Loucy (cell line): Measurements from ENCODE around the gene POLA1.

Experiments used
- H2AFZ ChIP-seq: fragments of 200-600 bp; sonication (generic); 2 replicates; pipeline ENCODE4 v1.6.0; 2016; ENCODE audit warnings: antibody characterized with exemption, mild to moderate bottlenecking, low read length, moderate library complexity
- H3F3A ChIP-seq: fragments of 200-600 bp; 2 replicates; pipeline ENCODE4 v1.6.0; 2016; ENCODE audit warnings: antibody characterized with exemption, low read depth, mild to moderate bottlenecking
- H3K27me3 ChIP-seq: fragments of 200-600 bp; sonication (generic); 2 replicates; pipeline ENCODE4 v1.6.1; 2014; ENCODE audit warnings: low read length, mild to moderate bottlenecking; ENCODE audit not compliant: insufficient read depth, poor library complexity, severe bottlenecking
- H3K36me3 ChIP-seq: fragments of 200-600 bp; sonication (generic); 2 replicates; pipeline ENCODE4 v1.6.1; 2016; ENCODE audit warnings: low read length; ENCODE audit not compliant: insufficient read depth
- H3K4me1 ChIP-seq: fragments of 200-600 bp; sonication (generic); 2 replicates; pipeline ENCODE4 v1.5.1; 2014; ENCODE audit warnings: low read length, mild to moderate bottlenecking; ENCODE audit not compliant: insufficient read depth, poor library complexity, severe bottlenecking
- H3K4me2 ChIP-seq: fragments of 200-600 bp; sonication (generic); 2 replicates; pipeline ENCODE4 v1.6.0; 2014; ENCODE audit warnings: antibody characterized with exemption, low read length, low read depth, mild to moderate bottlenecking; ENCODE audit not compliant: poor library complexity, severe bottlenecking
- H3K4me3 ChIP-seq: fragments of 200-600 bp; sonication (generic); 2 replicates; pipeline ENCODE4 v1.5.1; 2014; ENCODE audit warnings: low read length, mild to moderate bottlenecking, mixed read lengths; ENCODE audit not compliant: poor library complexity, severe bottlenecking
- H3K79me2 ChIP-seq: fragments of 200-600 bp; sonication (generic); 2 replicates; pipeline ENCODE4 v1.6.1; 2014; ENCODE audit warnings: low read length; ENCODE audit not compliant: insufficient read depth
- H3K9ac ChIP-seq: fragments of 200-600 bp; sonication (generic); 2 replicates; pipeline ENCODE4 v1.6.0; 2014; ENCODE audit warnings: mild to moderate bottlenecking, low read depth, low read length, moderate library complexity; ENCODE audit not compliant: poor library complexity, severe bottlenecking
- H3K9me2 ChIP-seq: fragments of 200-600 bp; sonication (generic); replicated peaks from 2 replicates; pipeline ENCODE4 v1.6.1; 2016; ENCODE audit warnings: low read depth, low read length, mixed read lengths
- H3K9me3 ChIP-seq: fragments of 200-600 bp; sonication (generic); 2 replicates; pipeline ENCODE4 v1.6.1; 2014; ENCODE audit warnings: mild to moderate bottlenecking, antibody characterized with exemption, low read length, low read depth; ENCODE audit not compliant: insufficient read depth
- H4K20me1 ChIP-seq: fragments of 200-600 bp; sonication (generic); 2 replicates; pipeline ENCODE4 v1.6.0; 2014; ENCODE audit warnings: antibody characterized with exemption, low read length, mild to moderate bottlenecking; ENCODE audit not compliant: insufficient read depth, poor library complexity, severe bottlenecking
- EZH2phosphoT487 ChIP-seq: fragments of 200-600 bp; IDR thresholded peaks from 2 replicates; pipeline ENCODE4 v1.6.1; 2018; ENCODE audit warnings: antibody characterized with exemption, mild to moderate bottlenecking, moderate library complexity, borderline replicate concordance
- TF ChIP-seq, protein P1 (sequence below): fragments of 200-600 bp; sonication (generic); conservative IDR thresholded peaks from 2 replicates; pipeline ENCODE4 v1.5.1; 2014; ENCODE audit warnings: mild to moderate bottlenecking, antibody characterized with exemption, low read length

Gene POLA1

GRCh38 chrX:24790166-24790565 is 96.4 kb downstream of the POLA1 start:
- TF ChIP-seq EZH2phosphoT487: no peak
- TF ChIP-seq, protein P1, sequence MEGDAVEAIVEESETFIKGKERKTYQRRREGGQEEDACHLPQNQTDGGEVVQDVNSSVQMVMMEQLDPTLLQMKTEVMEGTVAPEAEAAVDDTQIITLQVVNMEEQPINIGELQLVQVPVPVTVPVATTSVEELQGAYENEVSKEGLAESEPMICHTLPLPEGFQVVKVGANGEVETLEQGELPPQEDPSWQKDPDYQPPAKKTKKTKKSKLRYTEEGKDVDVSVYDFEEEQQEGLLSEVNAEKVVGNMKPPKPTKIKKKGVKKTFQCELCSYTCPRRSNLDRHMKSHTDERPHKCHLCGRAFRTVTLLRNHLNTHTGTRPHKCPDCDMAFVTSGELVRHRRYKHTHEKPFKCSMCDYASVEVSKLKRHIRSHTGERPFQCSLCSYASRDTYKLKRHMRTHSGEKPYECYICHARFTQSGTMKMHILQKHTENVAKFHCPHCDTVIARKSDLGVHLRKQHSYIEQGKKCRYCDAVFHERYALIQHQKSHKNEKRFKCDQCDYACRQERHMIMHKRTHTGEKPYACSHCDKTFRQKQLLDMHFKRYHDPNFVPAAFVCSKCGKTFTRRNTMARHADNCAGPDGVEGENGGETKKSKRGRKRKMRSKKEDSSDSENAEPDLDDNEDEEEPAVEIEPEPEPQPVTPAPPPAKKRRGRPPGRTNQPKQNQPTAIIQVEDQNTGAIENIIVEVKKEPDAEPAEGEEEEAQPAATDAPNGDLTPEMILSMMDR: no peak
- Histone ChIP-seq H3K9me2 (no peaks in the 10 kb centered on the region), H3K4me3 (no peak overlapping the region), H3K79me2 (no peaks in the 10 kb centered on the region), H3K4me1 (peaks cover 10% of the 10 kb centered on the region), H3K9ac (no peak overlapping the region), H2AFZ (no peak overlapping the region), H4K20me1 (no peaks in the 10 kb centered on the region), H3F3A (no peaks in the 10 kb centered on the region), H3K27me3 (no peaks in the 10 kb centered on the region), H3K9me3 (no peaks in the 10 kb centered on the region), H3K4me2 (no peak overlapping the region), H3K36me3 (0 out of 2 replicates have a peak, but pooled peaks cover 3% of the 10 kb centered on the region)

DNA sequence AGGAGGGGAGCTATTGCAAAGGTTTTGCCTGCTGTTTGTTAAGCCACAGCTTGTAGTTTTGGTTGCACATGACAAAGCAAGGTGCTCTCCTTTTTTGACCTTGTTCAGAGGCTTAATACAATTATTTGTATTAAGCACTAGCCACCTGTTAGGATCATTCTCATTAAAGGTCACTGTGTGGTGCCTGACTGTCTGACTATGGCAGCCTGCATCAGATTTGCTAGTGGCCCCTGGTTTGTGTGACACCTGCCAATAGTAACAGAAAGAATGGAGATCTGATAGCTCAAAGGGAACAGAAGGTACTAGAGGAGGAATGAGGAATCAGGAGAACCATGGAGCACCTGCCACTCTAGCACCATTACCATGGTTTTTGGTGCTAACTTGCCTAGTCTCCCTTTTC is 102.5 kb downstream of the POLA1 start:
- TF ChIP-seq, protein P1: no peak
- TF ChIP-seq EZH2phosphoT487: no peak
- Histone ChIP-seq H3K4me1 (peaks cover 10% of the 10 kb centered on the region), H3K36me3 (peaks cover 5% of the 10 kb centered on the region; the same call in 1 of the 2 replicates), H4K20me1 (no peaks in the 10 kb centered on the region), H3K9me3 (no peaks in the 10 kb centered on the region), H2AFZ (no peak overlapping the region), H3K9me2 (no peaks in the 10 kb centered on the region), H3K9ac (no peak overlapping the region), H3K4me3 (no peak overlapping the region), H3K27me3 (no peaks in the 10 kb centered on the region), H3F3A (no peaks in the 10 kb centered on the region), H3K4me2 (no peak overlapping the region), H3K79me2 (no peaks in the 10 kb centered on the region)

GRCh38 chrX:24799078-24799477 is 105.4 kb downstream of the POLA1 start:
- no peaks in the 10 kb centered on the region for H3K79me2 ChIP-seq
- no peak overlapping the region for H3K4me2 ChIP-seq
- no peaks in the 10 kb centered on the region for H3K27me3 ChIP-seq
- no peak overlapping the region for H3K4me3 ChIP-seq
- no peaks in the 10 kb centered on the region for H3F3A ChIP-seq
- H3K4me1 ChIP-seq: no peaks in the 10 kb centered on the region
- no peak overlapping the region for H2AFZ ChIP-seq
- TF ChIP-seq EZH2phosphoT487: no peak
- TF ChIP-seq, protein P1: no peak
- H3K9me3 ChIP-seq: no peaks in the 10 kb centered on the region
- no peaks in the 10 kb centered on the region for H4K20me1 ChIP-seq
- H3K9me2 ChIP-seq: no peaks in the 10 kb centered on the region
- H3K9ac ChIP-seq: no peak overlapping the region
- H3K36me3 ChIP-seq: peaks cover 5% of the 10 kb centered on the region; the same call in 1 of the 2 replicates
